ENCODE data around the gene YPEL3. TPM values are rescaled to one million over a fixed set of nuclear protein-coding genes. Genes with fewer than 3 reads are reported as not detected.
"Not testable (repeated sequence)": the region's sequence is repeated elsewhere in the genome, so short reads cannot be mapped to it uniquely, and the experiment has no call there.

The YPEL3 gene
- total and polyA plus RNA-seq, 2 experiments from 2014 or later = 20.1 to 82.1 TPM

- Histone ChIP-seq H3K79me2 (no peaks in the 10 kb centered on the region), H3K27me3 (no peaks in the 10 kb centered on the region), H3K36me3 (replicated peaks; ENCODE audit: insufficient read depth, low read depth) (no peaks in the 10 kb centered on the region), H3K27ac (no peak overlapping the region), H3K4me3 (no peak overlapping the region), H3K4me1 (ENCODE audit: insufficient read depth) (no peaks in the 10 kb centered on the region), H2AFZ (no peak overlapping the region), H3K9me3 (ENCODE audit: low read depth) (no peaks in the 10 kb centered on the region), H3K9me2 (replicated peaks; ENCODE audit: insufficient read depth) (no peaks in the 10 kb centered on the region), H3K4me2 (no peak overlapping the region), H4K20me1 (ENCODE audit: insufficient read depth, poor library complexity, severe bottlenecking) (no peaks in the 10 kb centered on the region)
- WGBS (ENCODE audit: low lambda C conversion rate, missing lambda C conversion rate) = 91% methylated on average over 3 of the region's 3 CpGs
- TF ChIP-seq EZH2phosphoT487 (IDR thresholded peaks at IDR 0.05; ENCODE audit: low read depth, severe bottlenecking, unreplicated experiment) (no peak), CTCF (IDR thresholded peaks at IDR 0.05; ENCODE audit: poor library complexity) (no peak), EZH2 (IDR thresholded peaks at IDR 0.05; ENCODE audit: borderline replicate concordance) (no peak)
- DNase-seq (ENCODE audit: low spot score) = no peak
Observed at GRCh38 chr16:30132591-30132990, 36.6 kb upstream of the YPEL3 start.

GRCh38 chr16:30131869-30132475, 36.0 kb upstream of the YPEL3 start:
- no peak for DNase-seq (ENCODE audit: low spot score)
- H3K36me3 ChIP-seq (replicated peaks; ENCODE audit: insufficient read depth, low read depth) = no peaks in the 10 kb centered on the region
- no peaks in the 10 kb centered on the region for H3K4me1 ChIP-seq (ENCODE audit: insufficient read depth)
- H3K4me3 ChIP-seq = no peak overlapping the region
- H3K27ac ChIP-seq = no peak overlapping the region
- TF ChIP-seq EZH2 (IDR thresholded peaks at IDR 0.05; ENCODE audit: borderline replicate concordance) (no peak), CTCF (IDR thresholded peaks at IDR 0.05; ENCODE audit: poor library complexity) (no peak), EZH2phosphoT487 (IDR thresholded peaks at IDR 0.05; ENCODE audit: low read depth, severe bottlenecking, unreplicated experiment) (no peak)
- 72% methylated on average over 4 of the region's 4 CpGs for WGBS (ENCODE audit: low lambda C conversion rate, missing lambda C conversion rate)
- no peaks in the 10 kb centered on the region for H3K9me3 ChIP-seq (ENCODE audit: low read depth)
- no peaks in the 10 kb centered on the region for H3K79me2 ChIP-seq
- H3K4me2 ChIP-seq = no peak overlapping the region
- H4K20me1 ChIP-seq (ENCODE audit: insufficient read depth, poor library complexity, severe bottlenecking) = no peaks in the 10 kb centered on the region
- no peaks in the 10 kb centered on the region for H3K9me2 ChIP-seq (replicated peaks; ENCODE audit: insufficient read depth)
- no peaks in the 10 kb centered on the region for H3K27me3 ChIP-seq
- H2AFZ ChIP-seq = no peak overlapping the region

- no peaks in the 10 kb centered on the region for H3K9me2 ChIP-seq (replicated peaks; ENCODE audit: insufficient read depth)
- no peaks in the 10 kb centered on the region for H3K9me3 ChIP-seq (ENCODE audit: low read depth)
- no peak overlapping the region for H3K4me3 ChIP-seq
- WGBS (ENCODE audit: low lambda C conversion rate, missing lambda C conversion rate) = 85% methylated on average over 1 of the region's 1 CpG
- no peaks in the 10 kb centered on the region for H3K36me3 ChIP-seq (replicated peaks; ENCODE audit: insufficient read depth, low read depth)
- TF ChIP-seq CTCF (IDR thresholded peaks at IDR 0.05; ENCODE audit: poor library complexity) (no peak), EZH2phosphoT487 (IDR thresholded peaks at IDR 0.05; ENCODE audit: low read depth, severe bottlenecking, unreplicated experiment) (no peak), EZH2 (IDR thresholded peaks at IDR 0.05; ENCODE audit: borderline replicate concordance) (no peak)
- no peak overlapping the region for H2AFZ ChIP-seq
- H3K4me2 ChIP-seq = no peak overlapping the region
- no peak overlapping the region for H3K27ac ChIP-seq
- peaks cover 2% of the 10 kb centered on the region for H3K79me2 ChIP-seq
- H3K27me3 ChIP-seq = no peaks in the 10 kb centered on the region
- no peak for DNase-seq (ENCODE audit: low spot score)
- H3K4me1 ChIP-seq (ENCODE audit: insufficient read depth) = peaks cover 11% of the 10 kb centered on the region
- no peaks in the 10 kb centered on the region for H4K20me1 ChIP-seq (ENCODE audit: insufficient read depth, poor library complexity, severe bottlenecking)
Observed at GRCh38 chr16:30127993-30128392, 32.0 kb upstream of the YPEL3 start.

GRCh38 chr16:30125690-30126089, 29.7 kb upstream of the YPEL3 start:
- H3K79me2 ChIP-seq = peaks cover 13% of the 10 kb centered on the region
- H3K9me2 ChIP-seq (replicated peaks; ENCODE audit: insufficient read depth); H3K9me3 ChIP-seq (ENCODE audit: low read depth); DNase-seq (ENCODE audit: low spot score); H3K4me2 ChIP-seq; H4K20me1 ChIP-seq (ENCODE audit: insufficient read depth, poor library complexity, severe bottlenecking); H3K27me3 ChIP-seq; H3K4me3 ChIP-seq; H2AFZ ChIP-seq; H3K36me3 ChIP-seq (replicated peaks; ENCODE audit: insufficient read depth, low read depth); H3K27ac ChIP-seq: not testable (repeated sequence)
- 93% methylated on average over 9 of the region's 9 CpGs for WGBS (ENCODE audit: low lambda C conversion rate, missing lambda C conversion rate)
- H3K4me1 ChIP-seq (ENCODE audit: insufficient read depth) = peaks cover 28% of the 10 kb centered on the region

Measured in hepatocyte (in vitro differentiated cells).